Measurements from ENCODE around the gene TOMM20L.

Gene TOMM20L

GRCh38 chr14:58427281-58428117, 31.8 kb downstream of the TOMM20L start, which contains the start of the genes KIAA0586 and TIMM9:
Gene KIAA0586 (plus strand): TSS chr14:58427719. CDS start chr14:58428265, 546 bp downstream.
Gene TIMM9 (minus strand): TSS chr14:58427531. CDS start chr14:58411945, 15,586 bp downstream.
- DNase-seq: peak; percentile 95

- DNase-seq: no peak
Measured at GRCh38 chr14:58428118-58428683, 32.5 kb downstream of the TOMM20L start.

DNA sequence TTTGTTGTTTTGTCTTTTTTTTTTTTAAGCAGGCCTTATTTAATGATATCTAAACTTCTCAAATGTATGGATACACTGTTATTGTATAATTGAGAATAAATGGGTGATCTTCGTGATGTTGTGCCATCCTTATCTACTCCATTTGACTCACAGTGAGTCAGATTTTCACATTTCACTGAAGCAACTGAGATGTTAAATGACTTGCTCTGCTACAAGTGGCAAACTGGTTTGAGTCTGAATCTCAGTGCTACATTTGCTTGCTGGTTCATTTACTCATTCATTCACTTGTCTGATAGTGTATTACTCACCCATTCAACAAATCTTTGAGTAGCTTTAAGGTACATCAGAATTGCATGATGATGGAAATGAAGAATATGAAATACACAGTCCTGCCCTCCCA, 34.4 kb downstream of the TOMM20L start:
- DNase-seq: no peak

DNA sequence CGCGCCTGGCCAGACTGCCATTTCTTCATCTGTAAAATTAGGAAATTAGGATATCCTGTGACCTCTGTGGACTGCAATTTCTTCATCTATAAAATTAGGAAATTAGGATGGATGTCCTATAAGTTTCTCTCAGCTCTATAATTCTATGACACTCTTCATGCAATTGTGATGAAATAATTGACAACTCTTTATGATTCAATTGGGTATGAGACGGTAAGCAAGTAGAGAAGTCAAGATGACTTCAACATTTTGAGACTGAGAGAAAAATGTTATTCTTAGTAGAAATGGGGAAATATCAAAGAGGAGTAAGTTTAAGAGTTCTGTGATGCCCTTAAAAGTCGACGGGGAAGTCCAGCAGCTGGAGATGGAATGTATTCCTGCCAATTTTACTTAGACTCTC, 43.7 kb downstream of the TOMM20L start:
- DNase-seq: no peak

DNA sequence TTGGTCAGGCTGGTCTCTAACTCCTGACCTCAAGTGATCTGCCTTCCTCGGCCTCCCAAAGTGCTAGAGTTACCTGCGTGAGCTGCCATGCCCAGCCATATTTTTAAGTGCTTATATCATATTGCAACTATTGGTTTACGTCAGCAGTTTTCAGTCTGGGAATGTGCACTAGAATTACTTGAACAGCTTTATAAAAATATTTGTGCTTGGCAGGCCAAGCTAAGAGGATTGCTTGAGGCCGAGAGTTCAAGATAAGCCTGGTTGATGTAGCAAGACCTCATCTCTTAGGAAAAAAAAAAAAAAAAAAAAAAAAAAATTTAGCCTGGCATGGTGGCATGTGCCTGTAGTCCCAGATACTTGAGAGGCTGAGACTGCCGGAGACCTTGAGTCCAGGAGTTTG, 48.9 kb downstream of the TOMM20L start:
- no peak for DNase-seq

- DNase-seq: no peak
Measured at GRCh38 chr14:58455593-58456265, 60.0 kb downstream of the TOMM20L start.
